Spleen (tissue), 11 donors: ENCODE data around the gene FRMD4B. TPM values are rescaled to one million over a fixed set of nuclear protein-coding genes. Genes with fewer than 3 reads are reported as not detected.
A peak's percentile ranks its signal among the peaks of the same experiment; 100 is the strongest.

ENCODE experiments used
- DNase-seq: peaks from one replicate; pipeline ENCODE4 v3.0.0-alpha.2; 2020
- H3K27ac ChIP-seq, 8 donors: fragments of 200-600 bp; sonication (generic) in 7 of 8; 1 replicate in 4 of 8; 2 replicates in 4 of 8; pipeline versions ENCODE4 v1.5.0 to v1.8.0; 2016 to 2021; ENCODE audit warnings: inconsistent platforms in 4 of 8, mild to moderate bottlenecking in 4 of 8, moderate library complexity in 1 of 8
- H3K27me3 ChIP-seq, 7 donors: fragments of 200-600 bp; sonication (generic) in 6 of 7; replicated peaks in 1 of 7; 1 replicate in 4 of 7; 2 replicates in 3 of 7; pipeline versions ENCODE4 v1.5.0 to v1.8.0; 2016 to 2021; ENCODE audit warnings: inconsistent platforms in 3 of 7, mild to moderate bottlenecking in 1 of 7
- H3K36me3 ChIP-seq, 6 donors: fragments of 200-600 bp; sonication (generic) in 5 of 6; 1 replicate in 4 of 6; 2 replicates in 2 of 6; pipeline versions ENCODE4 v1.5.0 to v1.8.0; 2016 to 2021; ENCODE audit warnings: inconsistent platforms in 2 of 6
- H3K4me1 ChIP-seq, 6 donors: fragments of 200-600 bp; sonication (generic) in 5 of 6; 1 replicate in 3 of 6; 2 replicates in 3 of 6; pipeline versions ENCODE4 v1.5.0 to v1.8.0; 2016 to 2021; ENCODE audit warnings: inconsistent platforms in 3 of 6
- H3K4me3 ChIP-seq, 8 donors: fragments of 200-600 bp; sonication (generic) in 7 of 8; 1 replicate in 4 of 8; 2 replicates in 4 of 8; pipeline versions ENCODE4 v1.5.0 to v1.8.0; 2016 to 2021; ENCODE audit warnings: inconsistent platforms in 4 of 8, mild to moderate bottlenecking in 4 of 8, moderate library complexity in 2 of 8
- H3K9me3 ChIP-seq, 8 donors: fragments of 200-600 bp; sonication (generic) in 7 of 8; 1 replicate in 4 of 8; 2 replicates in 4 of 8; pipeline versions ENCODE4 v1.5.0 to v1.8.0; 2016 to 2021; ENCODE audit warnings: inconsistent platforms in 4 of 8
- CTCF ChIP-seq, 11 experiments: fragments of 200-600 bp in 7 of 11; fragments of 450-650 bp in 4 of 11; sonication (generic) in 4 of 11; IDR thresholded peaks in 8 of 11; conservative IDR thresholded peaks in 3 of 11; 1 replicate in 7 of 11; 2 replicates in 4 of 11; pipeline versions ENCODE4 v1.4.0 to v1.8.0; 2016 to 2021; ENCODE audit warnings: antibody characterized with exemption in 11 of 11, inconsistent platforms in 4 of 11, mild to moderate bottlenecking in 1 of 11
- POLR2A ChIP-seq, 3 donors: fragments of 450-650 bp; IDR thresholded peaks; one replicate each; pipeline ENCODE4 v1.5.1; 2017; ENCODE audit warnings: antibody characterized with exemption in 3 of 3, mild to moderate bottlenecking in 1 of 3
- POLR2AphosphoS5 ChIP-seq, 3 donors: sonication (generic); formaldehyde crosslinking; IDR thresholded peaks; one replicate each; pipeline ENCODE4 v1.5.1; 2017; ENCODE audit warnings: antibody characterized with exemption in 3 of 3
- WGBS, 5 donors: extraction: QIAGEN DNeasy Blood & Tissue Kit in 3 of 5; methylation state at CpG; one replicate each; pipeline versions ENCODE4 v1.1.5 to v1.1.7; 2013 to 2018; 5-methylcytosine and 5-hydroxymethylcytosine counted together
- intact Hi-C: fragments of 100-400 bp; cut with DNase I; formaldehyde crosslinking; loops from one replicate; pipeline ENCODE4 v1.15.0; 2023; ENCODE audit warnings: low total_unique reads
- polyA plus RNA-seq, 3 donors: library from polyadenylated mRNA; stranded (reverse); fragments of 200-250 nt; gene quantifications; one replicate each; pipeline ENCODE4 v1.2.1, GENCODE V29; 2013
- total RNA-seq, 7 donors: library from RNA; depleted of rRNA in 3 of 7; stranded (reverse); fragments of >200 nt in 3 of 7; fragmentation: NEBNext Ultra II Directional in 4 of 7; extraction: Animal tissue kit (Norgen Biotek cat#: 25700) in 4 of 7; gene quantifications; one replicate each; pipeline versions ENCODE4 v1.1.0 to v1.2.1, GENCODE V29; 2016 to 2021
- donor health status: healthy with polysubstance abuse.
- donor health status: DM: no; HTN: no; CAD: no; lungs with moderate emphysema.
- donor health status: DM: no; HTN: no; CAD: no.
- donor health status: Bipolar disorder and iron deficiency.
- donor health status: healthy.
- donor health status: DM: no; HTN: no; CAD: no.
- donor health status: DM: yes; HTN: yes; CAD: no.

The FRMD4B gene
- total and polyA plus RNA-seq, 10 donors = 8.1 to 143 (median 112) TPM

- intact Hi-C loops = loop anchor here (5.0 to 10.0 kb wide), 3 partner anchors 146 to 511 kb away; no protein-coding TSS in a partner anchor
- TF ChIP-seq CTCF (IDR thresholded peaks at IDR 0.05 in 8 of 11, conservative IDR thresholded peaks at IDR 0.05 in 3 of 11) (peak; percentile 78 to 95 (median 88)), POLR2A (IDR thresholded peaks at IDR 0.05) (no peak)
- no peaks in the 10 kb centered on the region for H3K9me3 ChIP-seq
- no peak overlapping the region for H3K27ac ChIP-seq
- peaks cover 0 to 7% (median 0%) of the 10 kb centered on the region in 6 donors for H3K4me1 ChIP-seq
- H3K27me3 ChIP-seq = no peaks in the 10 kb centered on the region
- H3K4me3 ChIP-seq = no peak overlapping the region
- no peaks in the 10 kb centered on the region for H3K36me3 ChIP-seq
- no peak for DNase-seq
- 37 to 40% (median 39%) methylated on average over 5 of the region's 5 CpGs for WGBS, 5 donors
Observed at GRCh38 chr3:69161587-69162307, 224.1 kb downstream of the FRMD4B start.

- intact Hi-C loops = loop anchor here (5.0 to 10.0 kb wide), 3 partner anchors 147 to 512 kb away; no protein-coding TSS in a partner anchor
- peaks cover 0 to 6% (median 0%) of the 10 kb centered on the region in 6 donors for H3K4me1 ChIP-seq
- no peak for DNase-seq
- 67 to 89% (median 82%) methylated on average over 4 of the region's 4 CpGs for WGBS, 5 donors
- H3K36me3 ChIP-seq = no peaks in the 10 kb centered on the region
- TF ChIP-seq POLR2A (IDR thresholded peaks at IDR 0.05) (no peak), POLR2AphosphoS5 (IDR thresholded peaks at IDR 0.05) (no peak), CTCF (IDR thresholded peaks at IDR 0.05 in 8 of 11, conservative IDR thresholded peaks at IDR 0.05 in 3 of 11) (no peak)
- no peaks in the 10 kb centered on the region for H3K9me3 ChIP-seq
- no peak overlapping the region for H3K4me3 ChIP-seq
- no peak overlapping the region for H3K27ac ChIP-seq
- no peaks in the 10 kb centered on the region for H3K27me3 ChIP-seq
Observed at GRCh38 chr3:69160525-69160924, 225.4 kb downstream of the FRMD4B start.

GRCh38 chr3:69160107-69160506 lies 225.8 kb downstream of the FRMD4B start:
- no peak for DNase-seq
- TF ChIP-seq CTCF (IDR thresholded peaks at IDR 0.05 in 8 of 11, conservative IDR thresholded peaks at IDR 0.05 in 3 of 11) (no peak), POLR2A (IDR thresholded peaks at IDR 0.05) (no peak), POLR2AphosphoS5 (IDR thresholded peaks at IDR 0.05) (no peak)
- Histone ChIP-seq H3K9me3 (no peaks in the 10 kb centered on the region), H3K4me3 (no peak overlapping the region), H3K27me3 (no peaks in the 10 kb centered on the region), H3K36me3 (no peaks in the 10 kb centered on the region), H3K4me1 (peaks cover 0 to 6% (median 0%) of the 10 kb centered on the region in 6 donors), H3K27ac (no peak overlapping the region)
- intact Hi-C loops = loop anchor here (5.0 to 10.0 kb wide), 3 partner anchors 147 to 512 kb away; no protein-coding TSS in a partner anchor
- 83 to 89% (median 86%) methylated on average over 2 of the region's 2 CpGs for WGBS, 5 donors

- WGBS, 5 donors = 80 to 93% (median 90%) methylated on average over 3 of the region's 3 CpGs
- Histone ChIP-seq H3K4me3 (no peak overlapping the region), H3K27ac (no peak overlapping the region), H3K36me3 (no peaks in the 10 kb centered on the region), H3K27me3 (no peaks in the 10 kb centered on the region), H3K4me1 (no peaks in the 10 kb centered on the region), H3K9me3 (no peaks in the 10 kb centered on the region)
- intact Hi-C loops = no loop called here
- DNase-seq = no peak
- no peak for TF ChIP-seq POLR2AphosphoS5 (IDR thresholded peaks at IDR 0.05)
- TF ChIP-seq POLR2A (IDR thresholded peaks at IDR 0.05) = no peak
- TF ChIP-seq CTCF (IDR thresholded peaks at IDR 0.05 in 8 of 11, conservative IDR thresholded peaks at IDR 0.05 in 3 of 11) = no peak
Observed at GRCh38 chr3:69149586-69149985, 236.3 kb downstream of the FRMD4B start.
